ENCODE data around the gene WDR35.

- TF ChIP-seq CTCF (IDR thresholded peaks at IDR 0.05 in 2 of 3, conservative IDR thresholded peaks at IDR 0.05 in 1 of 3; ENCODE audit: control insufficient read depth in 2 of 3, extremely low read depth in 1 of 3, insufficient read depth in 1 of 3, low read depth in 3 of 3, low read length in 3 of 3), result no peak
- no peak for TF ChIP-seq CEBPB (IDR thresholded peaks at IDR 0.05; ENCODE audit: borderline replicate concordance in 1 of 2, low read depth in 2 of 2, low read length in 2 of 2)
- no peak for TF ChIP-seq CHD4 (IDR thresholded peaks at IDR 0.05)
- TF ChIP-seq POLR2A (IDR thresholded peaks at IDR 0.05; ENCODE audit: low read depth, low read length), result no peak
- TF ChIP-seq GABPA (IDR thresholded peaks at IDR 0.05; ENCODE audit: low read depth), result no peak
Observed at GRCh38 chr2:19898592-19899329, 91.1 kb downstream of the WDR35 start.

Measured in GM12878 (cell line).